ENCODE data around the gene CRAT. TPM values are rescaled to one million over a fixed set of nuclear protein-coding genes. Genes with fewer than 3 reads are reported as not detected.

Gene CRAT
- polyA plus RNA-seq, 2 of the 4 experiments (the other 2 are of a cell fraction) = 20.5 to 26.0 TPM

DNA sequence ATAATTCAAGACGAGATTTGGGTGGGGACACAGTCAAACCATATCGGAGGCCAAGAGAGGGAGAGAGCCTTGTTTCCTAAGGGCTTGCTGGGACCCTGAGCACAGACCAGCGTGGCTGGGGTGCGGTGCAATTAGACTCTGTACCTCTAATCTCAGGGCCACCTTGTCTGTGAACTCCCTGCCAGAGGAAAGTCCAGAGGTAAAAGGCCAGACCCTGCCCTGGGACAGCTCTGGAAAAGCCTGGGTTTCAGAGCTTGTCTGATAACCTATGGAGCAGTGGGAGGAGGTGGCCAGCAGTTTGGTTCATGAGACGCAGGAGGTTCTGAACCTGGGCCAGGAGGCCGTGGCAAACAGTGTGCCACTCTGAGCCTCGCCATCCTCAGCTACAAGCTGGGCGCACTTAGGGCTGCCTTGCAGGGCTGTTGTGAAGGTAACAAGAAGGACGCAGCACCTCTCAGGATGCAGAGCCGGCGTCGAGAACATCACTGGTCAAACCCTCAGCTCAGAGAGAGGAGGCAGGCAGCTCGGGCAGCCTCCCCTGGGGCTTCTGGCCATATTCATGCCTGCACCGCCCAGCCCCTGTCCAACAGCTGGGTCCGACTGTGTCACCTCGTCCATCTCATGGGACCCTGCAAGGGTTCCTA is 34.5 kb downstream of the CRAT start:
- H3K4me1 ChIP-seq = peaks cover 10% of the 10 kb centered on the region; the same call in 2 of the 3 replicates
- ATAC-seq (no peak), FAIRE-seq (no peak)

DNA sequence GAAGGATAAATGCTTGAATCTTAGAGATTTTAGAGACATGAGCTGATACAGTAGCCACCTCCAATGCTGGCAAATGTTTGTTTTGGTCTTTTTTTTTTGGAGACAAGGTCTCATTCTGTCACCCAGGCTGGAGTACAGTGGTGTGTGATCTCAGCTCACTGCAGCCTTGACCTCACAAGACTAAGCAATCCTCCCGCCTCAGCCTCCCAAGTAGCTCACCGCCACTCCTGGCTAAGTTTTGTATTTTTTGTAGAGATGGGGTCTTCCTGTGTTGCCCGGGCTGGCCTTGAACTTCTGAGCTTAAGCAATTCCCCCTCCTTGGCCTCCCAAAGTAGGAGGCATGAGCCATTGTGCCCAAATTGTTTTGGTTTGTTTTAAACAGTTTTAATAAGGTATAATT is 36.5 kb downstream of the CRAT start:
- CTCF ChIA-PET = interaction anchor here (0.6 to 1.8 kb wide), 8 partner anchors 10 to 137 kb away, joined by 3 to 6 read pairs (median 4); partner anchors contain the start of gene SH3GLB2
- Histone ChIP-seq H3K4me1 (peaks cover 4% of the 10 kb centered on the region; the same call in 2 of the 3 replicates), H3K9me3 (no peaks in the 10 kb centered on the region), H3K4me2 (no peak overlapping the region), H3K4me3 (no peak overlapping the region), H3K27ac (no peak overlapping the region)
- WGBS (ENCODE audit: missing lambda C conversion rate) = 92% methylated on average over 3 of the region's 3 CpGs
- POLR2A ChIA-PET = no interaction called here
- ATAC-seq (no peak), DNase-seq (ENCODE audit: low read depth in 1 of 2, low spot score in 1 of 2) (no peak), FAIRE-seq (no peak)
- TF ChIP-seq POLR2A (IDR thresholded peaks at IDR 0.05; ENCODE audit: low read length) = no peak
- TF ChIP-seq HEYL (CRISPR knock-in tag; IDR thresholded peaks at IDR 0.05) = no peak
- TF ChIP-seq RNF2 (IDR thresholded peaks at IDR 0.05; ENCODE audit: borderline replicate concordance, low read depth) = no peak
- no peak for TF ChIP-seq TFCP2L1 (CRISPR knock-in tag; IDR thresholded peaks at IDR 0.05)
- TF ChIP-seq NR3C1 (IDR thresholded peaks at IDR 0.05) = no peak
- TF ChIP-seq, protein P1, sequence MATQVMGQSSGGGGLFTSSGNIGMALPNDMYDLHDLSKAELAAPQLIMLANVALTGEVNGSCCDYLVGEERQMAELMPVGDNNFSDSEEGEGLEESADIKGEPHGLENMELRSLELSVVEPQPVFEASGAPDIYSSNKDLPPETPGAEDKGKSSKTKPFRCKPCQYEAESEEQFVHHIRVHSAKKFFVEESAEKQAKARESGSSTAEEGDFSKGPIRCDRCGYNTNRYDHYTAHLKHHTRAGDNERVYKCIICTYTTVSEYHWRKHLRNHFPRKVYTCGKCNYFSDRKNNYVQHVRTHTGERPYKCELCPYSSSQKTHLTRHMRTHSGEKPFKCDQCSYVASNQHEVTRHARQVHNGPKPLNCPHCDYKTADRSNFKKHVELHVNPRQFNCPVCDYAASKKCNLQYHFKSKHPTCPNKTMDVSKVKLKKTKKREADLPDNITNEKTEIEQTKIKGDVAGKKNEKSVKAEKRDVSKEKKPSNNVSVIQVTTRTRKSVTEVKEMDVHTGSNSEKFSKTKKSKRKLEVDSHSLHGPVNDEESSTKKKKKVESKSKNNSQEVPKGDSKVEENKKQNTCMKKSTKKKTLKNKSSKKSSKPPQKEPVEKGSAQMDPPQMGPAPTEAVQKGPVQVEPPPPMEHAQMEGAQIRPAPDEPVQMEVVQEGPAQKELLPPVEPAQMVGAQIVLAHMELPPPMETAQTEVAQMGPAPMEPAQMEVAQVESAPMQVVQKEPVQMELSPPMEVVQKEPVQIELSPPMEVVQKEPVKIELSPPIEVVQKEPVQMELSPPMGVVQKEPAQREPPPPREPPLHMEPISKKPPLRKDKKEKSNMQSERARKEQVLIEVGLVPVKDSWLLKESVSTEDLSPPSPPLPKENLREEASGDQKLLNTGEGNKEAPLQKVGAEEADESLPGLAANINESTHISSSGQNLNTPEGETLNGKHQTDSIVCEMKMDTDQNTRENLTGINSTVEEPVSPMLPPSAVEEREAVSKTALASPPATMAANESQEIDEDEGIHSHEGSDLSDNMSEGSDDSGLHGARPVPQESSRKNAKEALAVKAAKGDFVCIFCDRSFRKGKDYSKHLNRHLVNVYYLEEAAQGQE (IDR thresholded peaks at IDR 0.05) = no peak
- no peak for TF ChIP-seq PHF8 (IDR thresholded peaks at IDR 0.05; ENCODE audit: borderline replicate concordance, low read depth)
- TF ChIP-seq, protein P2, sequence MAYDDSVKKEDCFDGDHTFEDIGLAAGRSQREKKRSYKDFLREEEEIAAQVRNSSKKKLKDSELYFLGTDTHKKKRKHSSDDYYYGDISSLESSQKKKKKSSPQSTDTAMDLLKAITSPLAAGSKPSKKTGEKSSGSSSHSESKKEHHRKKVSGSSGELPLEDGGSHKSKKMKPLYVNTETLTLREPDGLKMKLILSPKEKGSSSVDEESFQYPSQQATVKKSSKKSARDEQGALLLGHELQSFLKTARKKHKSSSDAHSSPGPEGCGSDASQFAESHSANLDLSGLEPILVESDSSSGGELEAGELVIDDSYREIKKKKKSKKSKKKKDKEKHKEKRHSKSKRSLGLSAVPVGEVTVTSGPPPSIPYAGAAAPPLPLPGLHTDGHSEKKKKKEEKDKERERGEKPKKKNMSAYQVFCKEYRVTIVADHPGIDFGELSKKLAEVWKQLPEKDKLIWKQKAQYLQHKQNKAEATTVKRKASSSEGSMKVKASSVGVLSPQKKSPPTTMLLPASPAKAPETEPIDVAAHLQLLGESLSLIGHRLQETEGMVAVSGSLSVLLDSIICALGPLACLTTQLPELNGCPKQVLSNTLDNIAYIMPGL (CRISPR knock-in tag; IDR thresholded peaks at IDR 0.05; ENCODE audit: borderline replicate concordance) = no peak
- no peak for TF ChIP-seq KDM1A (IDR thresholded peaks at IDR 0.05; ENCODE audit: low read depth)
- no peak for TF ChIP-seq ESRRA (IDR thresholded peaks at IDR 0.05; ENCODE audit: borderline replicate concordance, low read length)
- no peak for TF ChIP-seq RARB (CRISPR knock-in tag; IDR thresholded peaks at IDR 0.05)

More for the DNA sequence above, 34.5 kb downstream of the CRAT start:
- Histone ChIP-seq H3K9me3 (no peaks in the 10 kb centered on the region), H3K4me2 (no peak overlapping the region), H3K4me3 (no peak overlapping the region), H3K27ac (no peak overlapping the region)
- ChIA-PET CTCF (interaction anchor here (0.8 to 1.4 kb wide), 2 partner anchors 12 to 661 kb away, joined by 3 read pairs; no protein-coding TSS in a partner anchor), POLR2A (no interaction called here)
- TF ChIP-seq FOSL2 (IDR thresholded peaks at IDR 0.05) (no peak), FOSL2 (CRISPR knock-in tag; IDR thresholded peaks at IDR 0.05) (no peak), CBX2 (IDR thresholded peaks at IDR 0.05; ENCODE audit: borderline replicate concordance, low read depth) (no peak), JUN (IDR thresholded peaks at IDR 0.05) (no peak), ESRRA (IDR thresholded peaks at IDR 0.05; ENCODE audit: borderline replicate concordance, low read length) (no peak), TP53 (CRISPR knock-in tag; IDR thresholded peaks at IDR 0.05) (no peak), FOSB (CRISPR knock-in tag; IDR thresholded peaks at IDR 0.05) (no peak), SMC3 (IDR thresholded peaks at IDR 0.05) (no peak), MYC (IDR thresholded peaks at IDR 0.05; ENCODE audit: borderline replicate concordance, low read length) (no peak), POLR2AphosphoS2 (conservative IDR thresholded peaks at IDR 0.05; ENCODE audit: low read length) (no peak), MAFK (IDR thresholded peaks at IDR 0.05; ENCODE audit: partially characterized antibody) (no peak), POLR2A (IDR thresholded peaks at IDR 0.05; ENCODE audit: low read length) (no peak)
- TF ChIP-seq, protein P3, sequence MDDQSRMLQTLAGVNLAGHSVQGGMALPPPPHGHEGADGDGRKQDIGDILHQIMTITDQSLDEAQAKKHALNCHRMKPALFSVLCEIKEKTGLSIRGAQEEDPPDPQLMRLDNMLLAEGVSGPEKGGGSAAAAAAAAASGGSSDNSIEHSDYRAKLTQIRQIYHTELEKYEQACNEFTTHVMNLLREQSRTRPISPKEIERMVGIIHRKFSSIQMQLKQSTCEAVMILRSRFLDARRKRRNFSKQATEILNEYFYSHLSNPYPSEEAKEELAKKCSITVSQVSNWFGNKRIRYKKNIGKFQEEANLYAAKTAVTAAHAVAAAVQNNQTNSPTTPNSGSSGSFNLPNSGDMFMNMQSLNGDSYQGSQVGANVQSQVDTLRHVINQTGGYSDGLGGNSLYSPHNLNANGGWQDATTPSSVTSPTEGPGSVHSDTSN (IDR thresholded peaks at IDR 0.05) = no peak
- TF ChIP-seq, protein P2 (CRISPR knock-in tag; IDR thresholded peaks at IDR 0.05; ENCODE audit: borderline replicate concordance) = no peak
- TF ChIP-seq, protein P4, sequence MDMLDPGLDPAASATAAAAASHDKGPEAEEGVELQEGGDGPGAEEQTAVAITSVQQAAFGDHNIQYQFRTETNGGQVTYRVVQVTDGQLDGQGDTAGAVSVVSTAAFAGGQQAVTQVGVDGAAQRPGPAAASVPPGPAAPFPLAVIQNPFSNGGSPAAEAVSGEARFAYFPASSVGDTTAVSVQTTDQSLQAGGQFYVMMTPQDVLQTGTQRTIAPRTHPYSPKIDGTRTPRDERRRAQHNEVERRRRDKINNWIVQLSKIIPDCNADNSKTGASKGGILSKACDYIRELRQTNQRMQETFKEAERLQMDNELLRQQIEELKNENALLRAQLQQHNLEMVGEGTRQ (IDR thresholded peaks at IDR 0.05) = no peak
- TF ChIP-seq, protein P5, sequence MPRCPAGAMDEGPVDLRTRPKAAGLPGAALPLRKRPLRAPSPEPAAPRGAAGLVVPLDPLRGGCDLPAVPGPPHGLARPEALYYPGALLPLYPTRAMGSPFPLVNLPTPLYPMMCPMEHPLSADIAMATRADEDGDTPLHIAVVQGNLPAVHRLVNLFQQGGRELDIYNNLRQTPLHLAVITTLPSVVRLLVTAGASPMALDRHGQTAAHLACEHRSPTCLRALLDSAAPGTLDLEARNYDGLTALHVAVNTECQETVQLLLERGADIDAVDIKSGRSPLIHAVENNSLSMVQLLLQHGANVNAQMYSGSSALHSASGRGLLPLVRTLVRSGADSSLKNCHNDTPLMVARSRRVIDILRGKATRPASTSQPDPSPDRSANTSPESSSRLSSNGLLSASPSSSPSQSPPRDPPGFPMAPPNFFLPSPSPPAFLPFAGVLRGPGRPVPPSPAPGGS (IDR thresholded peaks at IDR 0.05) = no peak
- 83% methylated on average over 16 of the region's 16 CpGs for WGBS (ENCODE audit: missing lambda C conversion rate)
- no peak for DNase-seq (ENCODE audit: low read depth in 1 of 2, low spot score in 1 of 2)

Measured in A549 (cell line).